Nephron (organoid): ENCODE data around the gene FAM163A.
A peak's percentile ranks its signal among the peaks of the same experiment; 100 is the strongest.

Experiments used
- H3K27ac Mint-ChIP-seq, 3 experiments: 2 replicates each; pipeline ENCODE4 v1.8.0; 2020; ENCODE audit warnings: mixed read lengths in 3 of 3, mild to moderate bottlenecking in 2 of 3, moderate library complexity in 1 of 3
- H3K27me3 Mint-ChIP-seq: 2 replicates; pipeline ENCODE4 v1.8.0; 2021; ENCODE audit warnings: low read depth, mild to moderate bottlenecking, moderate library complexity, mixed read lengths
- H3K36me3 Mint-ChIP-seq: 2 replicates; pipeline ENCODE4 v1.8.0; 2020; ENCODE audit warnings: low read depth, mixed read lengths
- H3K4me1 Mint-ChIP-seq: 2 replicates; pipeline ENCODE4 v1.8.0; 2020; ENCODE audit warnings: mixed read lengths
- H3K4me3 Mint-ChIP-seq, 3 experiments: 2 replicates each; pipeline ENCODE4 v1.8.0; 2020; ENCODE audit warnings: mild to moderate bottlenecking in 3 of 3, mixed read lengths in 3 of 3, moderate library complexity in 2 of 3
- H3K9me3 Mint-ChIP-seq: 2 replicates; pipeline ENCODE4 v1.8.0; 2020; ENCODE audit warnings: mixed read lengths
- TF ChIP-seq, protein P1 (sequence below), 3 experiments: fragments of 200-600 bp; sonication (generic); IDR thresholded peaks; one replicate each; pipeline ENCODE4 v1.5.0; 2021; ENCODE audit warnings: antibody characterized with exemption in 3 of 3; ENCODE audit not compliant: unreplicated experiment in 3 of 3

The FAM163A gene

DNA sequence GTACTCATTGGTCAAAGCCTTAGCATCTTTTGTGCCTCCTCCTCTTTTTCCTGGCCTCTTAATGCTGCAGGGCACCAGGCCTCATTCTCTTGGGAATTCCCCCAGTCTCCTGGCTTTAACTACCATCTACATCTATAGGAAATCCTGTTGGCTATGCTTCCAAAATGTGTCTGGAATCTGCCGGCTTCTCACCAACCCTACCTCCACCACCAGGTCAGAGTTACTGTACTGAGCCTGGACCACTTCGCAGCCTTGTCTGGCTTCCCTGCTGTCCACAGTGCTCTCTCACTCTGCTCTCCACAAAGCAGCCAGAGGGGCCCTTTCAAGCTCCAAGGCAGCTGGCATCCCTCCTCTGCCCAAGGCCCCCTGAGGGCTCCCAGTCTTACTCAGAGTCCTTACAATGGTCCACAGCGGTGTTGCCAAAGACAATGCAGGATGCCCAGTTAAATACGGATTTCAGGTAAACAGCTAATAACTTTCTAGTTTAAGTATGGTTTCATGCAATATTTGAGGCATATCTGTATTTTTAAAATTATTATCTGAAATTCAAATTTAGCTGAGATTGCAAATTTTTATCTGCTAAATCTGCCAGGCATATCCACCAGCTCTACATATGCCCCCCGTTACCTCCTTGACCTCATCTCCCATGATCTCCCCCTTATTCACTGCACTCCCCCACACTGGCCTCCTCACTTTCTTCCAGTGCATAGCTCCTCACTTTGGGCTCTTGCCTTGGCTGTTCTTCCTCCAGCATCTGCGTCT is 34.5 kb upstream of the FAM163A start:
- Mint-ChIP-seq H3K4me1 (peaks cover 15% of the 10 kb centered on the region), H3K4me3 (no peak overlapping the region), H3K27me3 (peaks cover 3% of the 10 kb centered on the region), H3K27ac (no peak overlapping the region), H3K9me3 (peaks cover 12% of the 10 kb centered on the region), H3K36me3 (peaks cover 9% of the 10 kb centered on the region)
- TF ChIP-seq, protein P1, sequence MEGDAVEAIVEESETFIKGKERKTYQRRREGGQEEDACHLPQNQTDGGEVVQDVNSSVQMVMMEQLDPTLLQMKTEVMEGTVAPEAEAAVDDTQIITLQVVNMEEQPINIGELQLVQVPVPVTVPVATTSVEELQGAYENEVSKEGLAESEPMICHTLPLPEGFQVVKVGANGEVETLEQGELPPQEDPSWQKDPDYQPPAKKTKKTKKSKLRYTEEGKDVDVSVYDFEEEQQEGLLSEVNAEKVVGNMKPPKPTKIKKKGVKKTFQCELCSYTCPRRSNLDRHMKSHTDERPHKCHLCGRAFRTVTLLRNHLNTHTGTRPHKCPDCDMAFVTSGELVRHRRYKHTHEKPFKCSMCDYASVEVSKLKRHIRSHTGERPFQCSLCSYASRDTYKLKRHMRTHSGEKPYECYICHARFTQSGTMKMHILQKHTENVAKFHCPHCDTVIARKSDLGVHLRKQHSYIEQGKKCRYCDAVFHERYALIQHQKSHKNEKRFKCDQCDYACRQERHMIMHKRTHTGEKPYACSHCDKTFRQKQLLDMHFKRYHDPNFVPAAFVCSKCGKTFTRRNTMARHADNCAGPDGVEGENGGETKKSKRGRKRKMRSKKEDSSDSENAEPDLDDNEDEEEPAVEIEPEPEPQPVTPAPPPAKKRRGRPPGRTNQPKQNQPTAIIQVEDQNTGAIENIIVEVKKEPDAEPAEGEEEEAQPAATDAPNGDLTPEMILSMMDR (IDR thresholded peaks at IDR 0.05; ENCODE audit: unreplicated experiment in 3 of 3) = no peak

DNA sequence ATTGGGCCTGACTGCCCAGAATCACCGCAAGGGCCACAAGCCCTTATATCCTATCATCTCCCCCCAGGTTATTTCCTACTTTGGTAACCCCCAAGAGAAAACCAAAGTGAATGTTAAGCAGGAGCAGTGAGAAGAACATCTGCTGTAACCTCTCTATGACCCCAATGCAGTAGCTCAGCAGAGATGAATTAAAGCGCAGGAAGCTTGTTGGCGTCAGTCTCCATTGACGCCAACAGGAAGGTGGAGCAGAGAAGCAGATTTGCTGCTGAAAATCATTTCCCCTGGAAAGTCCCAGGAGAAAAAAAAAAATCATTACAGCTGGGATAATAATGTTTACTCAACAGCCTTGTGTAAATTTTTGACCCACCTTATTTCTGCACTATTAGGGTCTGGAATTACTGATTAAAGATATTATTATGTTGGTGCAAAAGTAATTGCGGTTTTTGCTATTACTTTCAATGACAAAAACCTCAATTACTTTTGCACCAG is 33.2 kb upstream of the FAM163A start:
- Mint-ChIP-seq H3K9me3 (peaks cover 23% of the 10 kb centered on the region), H3K36me3 (peaks cover 9% of the 10 kb centered on the region), H3K27ac (peak overlapping the region in 1 of 3 experiments; percentile 36), H3K4me3 (no peak overlapping the region), H3K27me3 (peaks cover 3% of the 10 kb centered on the region), H3K4me1 (peaks cover 15% of the 10 kb centered on the region)
- TF ChIP-seq, protein P1 (IDR thresholded peaks at IDR 0.05; ENCODE audit: unreplicated experiment in 3 of 3) = no peak

DNA sequence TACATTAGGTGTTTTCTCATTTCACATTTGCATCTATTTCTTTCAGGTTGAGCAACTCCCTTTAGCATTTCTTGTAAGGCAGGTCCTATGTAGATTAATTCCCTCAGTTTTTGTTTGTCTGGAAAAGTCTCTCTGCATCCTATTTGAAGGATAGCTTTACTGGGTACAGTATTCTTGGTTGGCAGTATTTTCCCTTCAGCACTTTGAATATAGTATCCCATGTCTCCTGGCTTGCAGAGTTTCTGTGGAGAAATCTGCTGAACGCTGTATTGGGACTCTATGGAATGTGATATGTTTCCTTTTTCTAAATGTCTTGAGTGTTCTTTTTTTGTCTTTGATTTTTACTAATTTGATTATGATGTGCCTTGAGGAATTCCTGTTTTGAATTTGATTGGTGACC is 28.9 kb upstream of the FAM163A start:
- peaks cover 57% of the 10 kb centered on the region for H3K9me3 Mint-ChIP-seq
- no peak overlapping the region for H3K4me3 Mint-ChIP-seq
- H3K4me1 Mint-ChIP-seq = peaks cover 6% of the 10 kb centered on the region
- TF ChIP-seq, protein P1 (IDR thresholded peaks at IDR 0.05; ENCODE audit: unreplicated experiment in 3 of 3) = no peak
- no peak overlapping the region for H3K27ac Mint-ChIP-seq
- H3K36me3 Mint-ChIP-seq = peaks cover 20% of the 10 kb centered on the region
- no peaks in the 10 kb centered on the region for H3K27me3 Mint-ChIP-seq

DNA sequence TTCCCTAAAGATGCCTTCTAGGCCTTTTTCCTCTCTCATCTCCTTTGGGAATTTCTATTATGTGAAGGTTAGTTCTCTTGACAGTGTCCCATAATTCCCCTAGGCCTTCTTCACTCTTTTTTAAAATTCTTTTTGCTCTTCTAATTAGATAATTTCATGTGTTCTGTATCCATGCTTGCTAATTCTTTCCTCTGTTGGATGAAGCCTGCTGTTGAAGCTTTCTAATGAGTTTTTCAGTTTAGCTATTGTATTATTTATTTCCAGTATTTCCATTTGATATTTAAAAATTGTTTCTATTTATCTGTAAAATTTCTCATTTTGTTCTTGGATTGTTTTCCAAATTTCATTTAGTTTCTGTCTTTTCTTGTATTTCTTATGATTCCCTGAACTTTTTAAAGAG is 28.5 kb upstream of the FAM163A start:
- H3K27me3 Mint-ChIP-seq = no peaks in the 10 kb centered on the region

DNA sequence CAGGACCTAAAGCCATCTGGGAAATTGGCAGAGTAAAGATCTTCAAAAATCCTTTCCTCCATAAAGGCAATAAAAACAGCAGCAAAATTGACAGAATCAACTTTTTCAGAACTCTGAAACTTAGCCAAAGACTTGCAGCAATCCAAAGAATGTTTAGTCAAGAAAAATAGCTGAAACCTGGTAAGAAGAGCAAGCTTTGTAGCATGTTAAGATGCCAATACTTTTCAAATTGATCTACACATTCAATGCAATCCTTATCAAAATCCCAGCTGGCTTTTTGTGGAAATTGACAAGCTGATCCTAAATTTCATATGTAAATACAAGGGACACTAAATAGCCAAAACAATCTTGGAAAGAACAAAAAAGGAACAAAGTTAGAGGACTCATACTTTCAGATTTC is 23.8 kb upstream of the FAM163A start:
- TF ChIP-seq, protein P1 (IDR thresholded peaks at IDR 0.05; ENCODE audit: unreplicated experiment in 3 of 3) = no peak
- peaks cover 55% of the 10 kb centered on the region for H3K9me3 Mint-ChIP-seq
- no peaks in the 10 kb centered on the region for H3K4me1 Mint-ChIP-seq
- H3K27me3 Mint-ChIP-seq = no peaks in the 10 kb centered on the region
- H3K36me3 Mint-ChIP-seq = peaks cover 11% of the 10 kb centered on the region
- H3K4me3 Mint-ChIP-seq = no peak overlapping the region
- no peak overlapping the region for H3K27ac Mint-ChIP-seq

More for the DNA sequence above, 28.5 kb upstream of the FAM163A start:
- H3K4me3 Mint-ChIP-seq = no peak overlapping the region
- peaks cover 61% of the 10 kb centered on the region for H3K9me3 Mint-ChIP-seq
- TF ChIP-seq, protein P1 (IDR thresholded peaks at IDR 0.05; ENCODE audit: unreplicated experiment in 3 of 3) = no peak
- no peak overlapping the region for H3K27ac Mint-ChIP-seq
- peaks cover 20% of the 10 kb centered on the region for H3K36me3 Mint-ChIP-seq
- H3K4me1 Mint-ChIP-seq = peaks cover 4% of the 10 kb centered on the region

DNA sequence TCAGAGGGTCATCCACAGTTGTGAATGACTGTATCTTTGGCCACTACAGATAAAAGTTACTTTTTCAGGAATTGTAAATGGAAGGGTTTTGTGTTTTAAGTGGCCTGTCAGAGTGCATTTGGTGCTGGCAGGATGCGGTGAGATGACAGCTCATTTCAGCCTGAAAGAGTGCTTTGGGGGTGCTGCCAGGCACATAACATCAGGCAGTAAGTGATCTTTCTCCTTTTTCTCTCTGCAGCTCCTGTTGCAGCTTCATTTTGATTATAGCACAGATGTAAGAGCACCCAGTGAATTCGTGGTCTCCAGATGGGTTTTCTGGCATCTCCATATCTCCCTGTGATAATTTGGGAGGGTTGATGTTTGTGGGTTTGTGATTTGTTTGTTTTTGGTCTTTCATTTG is 14.8 kb upstream of the FAM163A start:
- TF ChIP-seq, protein P1 (IDR thresholded peaks at IDR 0.05; ENCODE audit: unreplicated experiment in 3 of 3) = no peak
- no peak overlapping the region for H3K4me3 Mint-ChIP-seq
- no peaks in the 10 kb centered on the region for H3K36me3 Mint-ChIP-seq
- H3K9me3 Mint-ChIP-seq = no peaks in the 10 kb centered on the region
- no peak overlapping the region for H3K27ac Mint-ChIP-seq
- no peaks in the 10 kb centered on the region for H3K4me1 Mint-ChIP-seq
- H3K27me3 Mint-ChIP-seq = peaks cover 4% of the 10 kb centered on the region
